SKM-1 (cell line): ENCODE measurements around the gene AKAP1.

Experiments
- DNase-seq: peaks from one replicate; lab custom pipeline; 2025; ENCODE audit not compliant: unreplicated experiment; lab: John Stamatoyannopoulos, UW

The AKAP1 gene, protein sequence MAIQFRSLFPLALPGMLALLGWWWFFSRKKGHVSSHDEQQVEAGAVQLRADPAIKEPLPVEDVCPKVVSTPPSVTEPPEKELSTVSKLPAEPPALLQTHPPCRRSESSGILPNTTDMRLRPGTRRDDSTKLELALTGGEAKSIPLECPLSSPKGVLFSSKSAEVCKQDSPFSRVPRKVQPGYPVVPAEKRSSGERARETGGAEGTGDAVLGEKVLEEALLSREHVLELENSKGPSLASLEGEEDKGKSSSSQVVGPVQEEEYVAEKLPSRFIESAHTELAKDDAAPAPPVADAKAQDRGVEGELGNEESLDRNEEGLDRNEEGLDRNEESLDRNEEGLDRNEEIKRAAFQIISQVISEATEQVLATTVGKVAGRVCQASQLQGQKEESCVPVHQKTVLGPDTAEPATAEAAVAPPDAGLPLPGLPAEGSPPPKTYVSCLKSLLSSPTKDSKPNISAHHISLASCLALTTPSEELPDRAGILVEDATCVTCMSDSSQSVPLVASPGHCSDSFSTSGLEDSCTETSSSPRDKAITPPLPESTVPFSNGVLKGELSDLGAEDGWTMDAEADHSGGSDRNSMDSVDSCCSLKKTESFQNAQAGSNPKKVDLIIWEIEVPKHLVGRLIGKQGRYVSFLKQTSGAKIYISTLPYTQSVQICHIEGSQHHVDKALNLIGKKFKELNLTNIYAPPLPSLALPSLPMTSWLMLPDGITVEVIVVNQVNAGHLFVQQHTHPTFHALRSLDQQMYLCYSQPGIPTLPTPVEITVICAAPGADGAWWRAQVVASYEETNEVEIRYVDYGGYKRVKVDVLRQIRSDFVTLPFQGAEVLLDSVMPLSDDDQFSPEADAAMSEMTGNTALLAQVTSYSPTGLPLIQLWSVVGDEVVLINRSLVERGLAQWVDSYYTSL

DNA sequence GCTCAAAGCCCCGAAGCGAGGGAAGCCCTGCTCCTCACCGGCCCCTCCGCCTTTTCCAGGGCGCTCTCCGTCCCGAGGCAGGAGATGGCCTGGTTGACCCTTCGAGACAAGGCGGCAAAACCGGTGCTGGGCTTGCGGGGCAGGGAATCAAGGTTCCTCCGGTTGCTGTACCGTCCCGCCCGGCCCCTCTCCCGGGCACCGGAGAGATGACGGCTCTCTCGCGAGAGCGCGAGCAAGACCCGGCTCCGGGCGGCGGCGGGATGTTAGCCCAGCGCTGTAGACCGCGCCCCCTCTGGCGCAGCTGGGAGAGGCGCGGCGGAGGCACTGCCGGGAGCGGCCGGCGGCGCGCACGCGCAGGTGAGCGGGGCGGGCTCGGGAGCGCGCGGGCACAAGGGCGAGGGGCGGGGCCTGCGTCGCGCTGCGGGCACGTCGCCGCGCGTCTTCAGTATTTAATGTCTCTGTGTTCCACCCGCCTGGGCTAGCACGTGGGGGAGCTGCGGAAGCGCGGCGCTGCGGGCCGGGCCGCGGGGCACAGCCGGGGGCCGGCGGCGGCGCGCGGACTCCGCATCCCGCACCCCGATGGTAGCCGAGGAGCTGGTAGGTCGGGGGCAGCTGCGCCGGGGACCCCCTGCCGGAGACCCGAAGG is at the start of gene AKAP1:
Gene AKAP1 (plus strand): TSS at position 445 of the 646 bp plus-strand sequence. CDS start 20,219 bp downstream, outside the sequence.
- DNase-seq: peak; percentile 90

DNA sequence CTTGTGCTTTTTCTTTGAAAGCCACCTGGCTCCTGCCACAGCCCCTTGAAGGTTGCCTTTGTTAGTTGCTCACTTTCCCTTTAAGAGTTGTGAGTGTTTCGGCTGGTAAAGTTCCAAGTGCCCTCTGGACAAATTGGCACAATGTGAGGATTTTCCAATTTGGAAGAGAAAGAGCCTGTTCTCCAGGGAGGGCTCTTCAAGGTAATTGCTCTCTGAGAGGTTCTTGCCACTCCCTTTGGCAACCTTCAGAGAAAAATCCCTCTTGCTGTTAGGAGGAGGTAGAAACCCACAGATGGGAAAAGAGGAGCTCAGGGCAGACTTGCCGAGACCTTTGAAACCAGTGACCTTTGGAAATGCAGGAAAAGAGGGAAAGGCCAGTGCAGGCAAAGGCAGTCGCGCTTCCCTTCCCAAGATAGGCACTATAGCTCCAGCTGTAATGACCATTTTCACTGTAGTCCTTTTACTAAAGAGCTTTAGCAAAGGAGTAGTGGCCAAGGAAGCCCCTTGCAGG is 49.0 kb upstream of the AKAP1 start:
- DNase-seq: no peak

DNA sequence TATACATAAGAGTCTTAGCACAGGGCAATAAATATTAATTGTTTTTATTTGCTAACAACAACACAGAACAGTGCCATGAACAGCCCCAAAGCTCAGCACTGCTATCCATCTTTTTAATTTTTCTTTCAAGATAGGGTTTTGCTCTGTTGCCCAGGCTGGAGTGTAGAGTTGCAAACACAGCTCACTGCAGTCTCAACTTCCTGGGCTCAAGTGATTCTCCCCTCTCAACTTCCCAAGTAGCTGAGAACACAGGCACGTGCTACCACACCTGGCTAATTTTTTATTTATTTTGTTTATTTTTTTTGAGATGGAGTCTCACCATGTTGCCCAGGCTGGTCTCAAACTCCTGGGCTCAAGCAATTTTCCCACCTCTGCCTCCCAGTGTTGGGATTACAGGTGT is 47.6 kb upstream of the AKAP1 start:
- no peak for DNase-seq

DNA sequence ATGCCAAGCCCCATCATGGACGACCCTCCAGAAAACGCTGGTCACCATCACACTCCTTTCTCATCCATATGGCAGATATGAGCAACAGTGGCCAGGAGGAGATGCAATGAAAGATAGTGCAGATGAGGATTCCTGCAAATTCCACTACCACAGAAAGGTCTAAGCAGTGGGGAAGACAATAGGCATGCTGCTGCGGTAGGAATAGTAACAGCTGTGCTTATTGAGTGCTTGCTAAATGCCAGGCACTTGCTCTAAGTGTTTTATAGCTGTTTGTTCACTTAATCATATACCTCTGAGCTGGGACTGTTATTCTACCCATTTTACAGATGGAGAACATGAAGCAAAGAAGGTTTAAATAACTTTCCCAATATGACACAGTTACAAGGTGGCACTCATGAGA is 46.6 kb upstream of the AKAP1 start:
- DNase-seq: no peak

DNA sequence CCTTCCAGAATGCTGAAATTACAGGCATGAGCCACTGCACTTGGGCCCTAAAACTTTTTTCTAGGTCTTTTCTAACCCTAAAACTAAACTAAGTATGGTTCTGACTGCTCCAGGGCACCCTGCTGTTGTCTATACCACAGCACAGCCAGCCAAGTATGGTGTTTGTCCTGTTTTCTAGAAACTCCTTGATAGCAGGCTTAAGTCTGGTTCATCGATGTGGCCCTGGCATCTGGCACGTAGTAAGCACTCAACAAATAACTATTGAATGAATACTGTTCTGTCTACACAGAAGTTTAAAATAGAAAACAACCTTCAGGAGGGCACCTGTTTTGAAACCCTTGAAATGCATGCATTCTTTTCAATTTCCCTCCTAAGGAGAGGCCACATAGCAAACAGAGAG is 44.5 kb upstream of the AKAP1 start:
- DNase-seq: no peak

DNA sequence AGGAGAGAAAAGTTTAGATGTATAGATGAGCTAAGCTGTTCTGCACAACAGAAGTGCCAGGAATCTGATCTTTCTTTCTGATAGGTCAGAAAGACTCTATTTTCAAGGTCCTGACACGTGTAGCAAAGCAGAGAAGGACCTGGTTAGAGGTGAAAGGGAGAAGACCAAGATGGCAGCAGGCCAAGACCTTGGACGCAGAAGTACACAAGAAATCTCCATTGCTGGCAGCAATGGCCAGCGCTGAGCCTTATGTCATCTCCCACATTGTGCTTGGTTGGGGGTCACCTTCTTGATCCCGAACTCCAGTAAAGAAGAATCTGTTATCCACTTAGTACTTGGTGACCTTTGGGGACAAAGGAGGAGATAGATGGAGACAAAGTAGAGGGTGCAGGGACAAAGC is 41.8 kb upstream of the AKAP1 start:
- DNase-seq: no peak

DNA sequence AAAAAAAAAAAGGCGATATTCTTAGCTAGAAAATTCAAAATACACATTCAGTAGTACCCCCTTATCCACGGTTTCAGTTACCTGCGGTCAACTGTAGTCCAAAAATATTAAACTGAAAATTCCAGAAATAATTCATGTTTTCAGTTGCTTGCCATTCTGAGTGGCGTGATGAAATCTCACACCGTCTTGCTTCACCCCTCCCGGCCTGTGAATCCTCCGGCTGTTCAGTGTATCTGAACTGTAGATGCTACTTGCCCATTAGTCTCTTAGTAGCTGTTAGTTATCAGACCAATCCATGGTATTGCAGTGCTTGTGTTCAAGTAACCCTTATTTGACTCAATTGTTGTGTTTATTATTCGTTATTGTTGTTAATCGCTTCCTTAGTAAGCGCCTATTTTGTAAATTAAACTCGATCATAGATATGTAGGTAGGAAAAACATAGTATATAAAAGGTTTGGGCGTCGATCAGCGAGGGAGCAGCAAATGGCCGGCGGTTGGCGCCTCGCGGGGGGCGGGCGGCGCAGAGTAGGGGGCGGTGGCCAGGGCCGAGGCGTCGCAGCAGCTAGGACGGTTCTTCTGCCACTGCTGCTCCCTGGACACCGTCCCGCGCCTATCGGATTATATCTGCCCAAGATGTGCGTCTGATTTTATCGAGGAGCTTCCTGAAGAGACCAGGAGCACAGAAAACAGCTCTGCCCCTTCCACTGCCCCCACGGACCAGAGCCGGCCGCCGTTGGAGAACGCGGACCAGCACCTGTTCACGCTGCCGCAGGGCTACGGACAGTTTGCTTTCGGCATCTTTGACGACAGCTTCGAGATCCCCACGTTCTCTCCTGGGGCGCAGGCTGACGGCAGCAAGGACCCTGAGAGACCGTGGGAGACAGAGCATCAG is 39.8 kb upstream of the AKAP1 start:
- DNase-seq: no peak

DNA sequence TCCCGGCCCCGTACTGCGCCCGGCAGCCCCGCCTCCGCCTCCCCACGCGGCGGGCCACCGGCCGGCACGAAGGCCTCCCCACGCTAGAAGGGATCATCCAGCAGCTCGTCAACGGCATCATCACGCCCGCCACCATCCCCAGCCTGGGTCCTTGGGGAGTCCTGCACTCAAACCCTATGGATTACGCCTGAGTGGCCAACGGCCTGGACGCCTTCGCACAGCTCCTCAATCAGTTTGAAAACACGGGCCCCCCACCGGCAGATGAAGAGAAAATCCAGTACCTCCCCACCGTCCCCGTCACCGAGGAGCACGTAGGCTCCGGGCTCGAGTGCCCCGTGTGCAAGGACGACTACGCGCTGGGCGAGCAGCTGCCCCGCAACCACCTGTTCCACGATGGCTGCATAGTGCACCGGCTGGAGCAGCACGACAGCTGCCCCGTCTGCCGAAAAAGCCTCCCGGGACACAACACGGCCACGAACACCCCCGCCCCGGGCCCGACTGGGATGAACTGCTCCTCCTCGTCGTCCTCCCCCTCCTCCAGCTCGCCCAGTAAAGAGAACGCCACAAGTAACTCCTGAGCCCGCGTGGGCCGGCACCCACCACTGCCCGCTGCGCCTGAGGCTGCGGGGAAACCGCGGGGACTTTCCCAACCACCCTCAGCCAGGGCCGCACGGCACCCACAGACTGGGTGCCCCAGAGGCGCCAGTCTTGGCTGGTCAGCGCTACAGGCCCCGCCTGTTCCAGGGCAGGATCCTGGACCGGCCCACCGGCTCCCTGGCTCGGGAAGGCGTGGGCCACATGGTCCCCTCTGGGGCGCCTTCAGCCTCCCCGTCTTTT is 39.0 kb upstream of the AKAP1 start:
- no peak for DNase-seq

DNA sequence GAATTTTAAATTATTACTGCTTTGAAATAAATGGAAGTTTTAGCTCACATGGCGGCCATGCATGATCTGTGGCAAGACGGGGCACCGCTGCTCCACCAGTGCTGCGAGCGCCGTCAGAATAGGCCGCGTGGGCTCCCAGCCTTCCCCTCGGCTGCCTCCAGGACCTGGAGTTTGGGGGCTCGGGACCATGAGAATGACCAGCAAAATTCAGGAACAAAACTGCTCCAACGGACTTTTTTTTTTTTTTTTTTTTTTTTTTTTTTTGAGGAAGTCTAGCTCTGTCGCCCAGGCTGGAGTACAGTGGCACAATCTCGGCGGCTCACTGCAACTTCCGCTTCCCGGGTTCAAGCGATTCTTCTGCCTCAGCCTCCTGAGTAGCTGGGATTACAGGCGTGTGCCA is 38.3 kb upstream of the AKAP1 start:
- DNase-seq: no peak

DNA sequence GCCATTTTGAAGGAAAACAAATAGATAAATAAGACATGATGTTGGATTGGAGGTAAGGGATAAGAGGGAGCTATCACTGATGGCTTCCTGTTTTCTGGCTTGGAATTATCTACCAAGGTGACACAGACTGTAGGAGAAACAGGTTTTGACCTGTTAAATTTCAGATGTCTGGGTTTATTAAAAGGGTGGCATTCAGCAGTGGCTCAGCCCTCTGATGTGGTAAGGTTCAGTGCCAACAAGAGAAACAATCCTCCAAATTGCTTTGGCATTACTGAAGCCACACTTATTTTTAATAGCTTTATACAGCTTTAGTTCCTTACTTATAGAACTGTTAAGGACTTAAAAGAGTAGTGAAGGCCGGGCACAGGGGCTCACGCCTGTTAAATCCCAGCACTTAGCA is 37.0 kb upstream of the AKAP1 start:
- no peak for DNase-seq

DNA sequence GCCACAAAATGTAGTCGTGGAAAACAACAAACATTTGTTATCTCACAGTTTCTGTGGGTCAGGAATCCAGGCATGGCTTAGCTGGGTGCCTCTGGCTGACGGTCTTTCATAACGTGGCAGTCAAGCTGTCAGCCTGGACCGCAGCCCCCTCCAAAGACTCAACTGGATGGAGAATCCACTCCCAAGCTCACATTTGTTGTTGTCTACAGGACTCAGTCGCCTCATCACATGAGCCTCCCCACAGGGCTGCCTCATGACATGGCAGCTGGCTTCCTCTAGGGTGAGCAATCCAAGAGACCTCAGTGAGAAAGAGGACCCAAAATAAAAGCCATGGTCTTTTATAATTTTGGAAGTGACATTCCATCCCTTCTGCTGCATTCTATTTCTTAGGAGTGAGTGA is 34.7 kb upstream of the AKAP1 start:
- no peak for DNase-seq

DNA sequence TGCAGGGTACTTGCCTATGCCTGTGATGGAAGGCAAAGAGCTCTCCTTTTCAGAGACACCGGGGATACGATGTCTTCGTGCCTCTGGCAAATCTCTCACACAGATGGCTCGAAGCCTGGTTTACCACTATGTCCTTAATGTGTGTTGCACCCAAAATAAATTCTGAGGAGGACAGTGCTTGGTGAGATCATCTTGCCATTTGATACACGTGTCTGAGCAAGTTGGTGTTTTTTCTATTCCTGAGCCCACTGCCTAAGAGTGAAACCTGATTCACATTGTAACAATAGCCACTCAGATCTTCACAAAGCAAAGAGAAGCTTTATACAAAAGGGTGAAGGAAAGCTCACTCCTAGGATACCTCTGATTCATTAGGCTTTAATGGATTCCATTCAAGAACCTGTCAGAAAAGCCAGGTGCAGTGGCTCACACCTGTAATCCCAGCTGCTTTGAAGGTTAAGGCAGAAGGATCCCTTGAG is 33.1 kb upstream of the AKAP1 start:
- no peak for DNase-seq

DNA sequence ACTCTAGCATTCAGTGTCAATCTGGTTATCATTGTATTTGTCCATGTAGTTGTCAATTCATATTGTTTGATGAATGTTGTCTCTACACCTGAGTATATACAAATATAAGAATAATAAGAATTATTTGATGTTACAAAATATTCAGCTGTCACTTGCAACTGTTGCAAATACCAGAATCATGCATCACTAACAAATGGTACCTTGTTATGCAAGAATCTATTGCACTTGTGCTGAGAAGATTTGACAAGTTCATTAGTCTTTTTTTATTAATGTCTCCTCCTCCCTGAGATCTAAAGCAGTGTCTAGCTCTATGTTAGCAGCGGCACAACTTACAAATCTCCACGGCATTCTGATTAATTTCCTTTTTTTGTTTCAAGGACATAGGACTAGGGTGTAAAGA is 22.2 kb upstream of the AKAP1 start:
- DNase-seq: no peak

DNA sequence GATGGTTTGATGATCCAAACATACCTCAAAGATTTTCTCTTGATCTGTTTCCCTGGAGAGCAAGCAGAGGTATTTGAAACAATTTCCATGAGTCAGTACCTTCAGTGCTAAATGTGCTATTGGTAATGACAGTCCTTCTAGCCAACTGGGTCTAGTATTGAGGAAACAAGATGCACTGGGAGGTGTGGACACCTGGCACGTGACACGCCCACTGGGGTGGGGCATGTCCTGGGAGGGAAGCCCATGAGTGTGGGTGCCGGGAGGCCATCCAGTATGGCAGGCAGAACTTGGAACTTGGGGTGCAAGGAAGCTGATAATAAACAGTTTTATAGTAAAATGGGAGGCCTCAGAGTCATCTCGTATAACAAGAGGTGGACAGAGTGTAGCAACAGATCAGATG is 17.9 kb upstream of the AKAP1 start:
- no peak for DNase-seq

DNA sequence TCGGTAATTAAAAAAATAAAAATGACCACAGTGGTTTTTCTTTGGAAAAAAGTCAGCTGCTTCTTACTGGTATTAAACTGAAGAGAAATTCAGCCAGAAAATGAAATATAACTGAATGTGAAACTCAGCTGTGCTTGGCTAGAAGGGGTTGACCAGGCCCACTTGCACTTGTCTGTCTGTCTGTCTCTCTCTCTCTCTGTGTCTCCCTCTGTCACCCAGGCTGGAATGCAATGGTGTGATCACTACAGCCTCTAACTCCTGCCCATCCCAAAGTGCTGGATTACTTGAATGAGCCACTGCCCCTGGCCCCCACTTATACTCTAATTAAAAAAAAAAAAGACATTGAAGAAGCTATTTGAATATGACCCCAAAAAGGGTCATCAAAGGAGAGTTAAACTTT is 17.3 kb upstream of the AKAP1 start:
- no peak for DNase-seq

DNA sequence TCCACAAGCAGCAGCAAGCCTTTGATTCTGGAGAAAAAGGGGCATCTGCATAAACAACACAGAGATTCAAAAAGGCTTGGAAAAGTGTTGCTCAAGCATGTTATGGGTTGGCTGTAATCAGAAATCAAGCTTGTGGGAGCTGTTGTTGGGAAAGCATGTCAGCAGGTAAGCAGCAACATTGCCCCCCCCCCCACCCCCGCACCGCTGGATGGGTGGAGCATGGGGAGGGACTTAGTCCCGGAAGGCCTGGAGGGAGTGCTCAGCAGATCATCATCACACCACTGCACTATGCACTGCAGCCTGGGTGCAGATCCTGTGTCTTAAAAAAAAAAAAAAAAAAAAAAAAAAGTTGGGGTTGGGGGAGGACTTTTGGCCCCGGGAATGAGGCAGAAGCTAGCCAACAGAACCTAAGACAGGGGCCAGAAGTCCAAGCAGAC is 16.8 kb upstream of the AKAP1 start:
- no peak for DNase-seq

DNA sequence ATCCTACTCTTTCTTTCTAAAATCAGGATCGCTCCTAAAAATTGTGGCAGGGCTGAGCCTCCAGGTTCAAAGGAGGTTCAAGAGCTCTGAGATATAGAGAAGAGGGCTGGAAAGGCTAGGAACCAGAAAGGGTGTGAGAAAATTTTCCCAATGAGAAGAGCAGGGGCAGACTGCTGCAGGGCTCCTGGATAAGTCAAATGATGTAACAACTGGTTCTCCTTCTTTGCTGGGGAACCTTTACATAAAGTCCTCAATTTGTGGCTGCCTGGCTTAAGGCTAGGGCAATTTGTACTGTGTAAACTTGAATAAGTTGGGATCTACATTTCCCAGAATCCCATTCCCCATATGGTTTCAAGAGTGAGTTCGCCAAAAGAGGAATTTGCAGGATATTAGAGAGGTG is 16.3 kb upstream of the AKAP1 start:
- no peak for DNase-seq

DNA sequence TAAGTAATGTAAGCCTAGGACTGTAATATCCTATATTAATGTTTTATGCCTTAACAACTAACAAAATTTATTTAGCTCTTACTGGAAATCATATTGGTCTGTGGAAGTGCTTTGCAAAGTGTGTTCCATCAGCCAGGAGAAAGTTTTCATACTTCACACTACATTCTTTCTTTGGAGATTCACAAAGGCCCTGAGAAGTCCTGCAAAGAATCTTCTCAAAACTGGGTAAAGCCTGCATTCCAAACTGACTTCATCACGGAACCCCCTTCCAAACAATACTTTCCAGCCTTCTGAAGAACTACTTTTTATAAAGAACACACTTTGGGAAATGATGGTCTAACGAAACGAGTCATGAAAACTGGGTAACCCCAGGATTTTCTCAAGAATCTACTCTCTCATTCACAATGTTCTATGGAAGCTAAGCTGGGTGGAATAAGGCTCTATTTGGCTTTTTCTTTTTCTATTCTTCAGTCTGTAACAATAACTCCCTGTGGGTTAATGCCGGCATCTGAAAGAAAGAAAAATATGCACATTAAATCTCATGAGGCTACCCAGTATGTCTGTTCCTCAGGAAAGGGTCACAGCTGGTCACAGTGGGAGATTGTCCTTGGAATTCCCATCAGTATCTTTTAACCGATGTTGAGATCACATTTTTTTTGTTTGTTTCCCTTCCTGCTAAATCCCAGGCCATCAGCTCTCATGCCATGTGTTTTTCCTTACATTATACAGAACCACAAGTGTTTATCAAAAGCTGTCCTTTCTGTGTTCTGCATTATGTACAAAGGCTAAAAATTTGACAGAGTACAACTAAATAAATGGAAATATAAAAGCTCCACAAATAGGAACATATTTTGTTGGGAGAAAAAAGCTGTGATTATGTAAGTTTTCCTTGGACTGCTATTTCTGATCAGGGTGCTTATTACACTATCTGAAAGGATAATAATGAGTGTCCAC is 12.8 kb upstream of the AKAP1 start:
- DNase-seq: no peak
